Daoy (cell line): ENCODE data around the gene EIF4G1. TPM values are rescaled to one million over a fixed set of nuclear protein-coding genes. Genes with fewer than 3 reads are reported as not detected.
A peak's percentile ranks its signal among the peaks of the same experiment; 100 is the strongest.

Experiments used
- DNase-seq: peaks from one replicate; pipeline ENCODE4 v3.0.0-alpha.2; 2015; ENCODE audit warnings: low read depth
- total RNA-seq: library from RNA; depleted of rRNA; stranded (reverse); fragments of >200 nt; shearing (Covaris generic); gene quantifications from 2 replicates; pipeline ENCODE4 v1.2.3, GENCODE V29; 2014

The EIF4G1 gene
- total RNA-seq, 1 experiment from 2014 or later, result 320 TPM

GRCh38 chr3:184368586-184369183, 54.3 kb downstream of the EIF4G1 start:
- no peak for DNase-seq

DNA sequence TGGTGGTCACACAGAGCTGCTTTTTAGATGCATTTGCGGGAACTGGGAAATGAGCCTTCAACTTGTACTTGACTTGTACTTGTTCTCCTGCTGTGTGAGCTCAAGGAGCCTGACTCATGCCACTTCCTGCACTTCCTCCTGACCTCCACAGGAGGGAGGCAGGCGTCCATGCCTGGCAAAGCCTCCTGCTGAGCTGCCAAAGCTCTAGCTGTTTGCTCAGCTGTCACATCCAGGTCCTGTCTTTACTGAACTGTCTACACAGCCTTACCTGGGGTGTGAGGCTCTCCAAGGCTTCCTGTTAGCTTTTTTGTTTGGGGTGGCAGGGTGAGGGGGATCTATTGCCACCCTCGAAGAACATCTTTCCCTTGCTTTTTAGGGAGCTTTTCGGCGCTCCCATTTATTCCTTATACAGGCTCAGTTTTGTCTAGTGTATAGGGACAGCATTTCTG, 57.2 kb downstream of the EIF4G1 start:
- peak; percentile 91 for DNase-seq

- no peak for DNase-seq
These were observed 58.0 kb downstream of the EIF4G1 start for GRCh38 chr3:184372296-184372821.

- DNase-seq, result no peak
These were observed 58.5 kb downstream of the EIF4G1 start for GRCh38 chr3:184372911-184373310.

- no peak for DNase-seq
These were observed 59.0 kb downstream of the EIF4G1 start for GRCh38 chr3:184373422-184373821.

DNA sequence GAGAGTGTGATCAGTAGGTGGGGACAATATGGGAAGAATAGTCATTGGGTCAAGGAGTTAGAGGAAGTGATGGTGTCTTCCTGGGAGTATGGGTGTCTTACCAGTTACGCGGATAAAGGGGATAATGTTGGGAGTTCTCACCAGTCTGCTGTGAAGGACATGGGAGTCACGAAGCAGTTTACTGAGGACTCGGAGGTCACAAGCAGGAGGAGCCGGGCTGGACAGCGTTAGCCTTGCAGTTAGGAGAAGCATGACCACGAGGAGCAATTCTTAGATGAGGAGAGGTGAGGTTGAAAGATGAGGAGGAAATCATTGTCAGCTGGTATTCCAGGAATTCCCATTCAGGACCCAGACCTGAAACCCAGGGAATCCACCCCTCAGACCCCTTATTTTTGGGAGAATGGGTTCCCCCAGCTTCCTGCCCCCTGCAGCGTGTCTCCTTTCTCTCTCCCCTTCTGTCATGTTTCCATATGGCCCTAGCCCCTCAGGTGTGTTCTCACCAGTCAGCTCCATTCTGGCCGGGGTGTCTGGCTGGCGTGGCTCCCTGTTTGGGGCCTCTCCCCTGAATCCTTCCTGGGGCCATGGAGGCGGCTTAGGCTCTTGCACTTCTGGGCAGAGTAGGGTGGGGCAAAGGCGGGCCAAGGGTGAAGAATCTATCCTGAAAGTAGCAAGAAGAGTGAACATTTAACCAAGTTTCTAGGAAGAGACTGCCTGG, 61.5 kb downstream of the EIF4G1 start:
- no peak for DNase-seq

GRCh38 chr3:184377374-184377773, 63.0 kb downstream of the EIF4G1 start:
- no peak for DNase-seq

GRCh38 chr3:184377882-184378445, 63.6 kb downstream of the EIF4G1 start, which contains the start of gene THPO:
Gene THPO, minus strand, starts transcription at chr3:184378207. Its CDS starts 1,948 bp downstream, at chr3:184376259.
- no peak for DNase-seq

DNA sequence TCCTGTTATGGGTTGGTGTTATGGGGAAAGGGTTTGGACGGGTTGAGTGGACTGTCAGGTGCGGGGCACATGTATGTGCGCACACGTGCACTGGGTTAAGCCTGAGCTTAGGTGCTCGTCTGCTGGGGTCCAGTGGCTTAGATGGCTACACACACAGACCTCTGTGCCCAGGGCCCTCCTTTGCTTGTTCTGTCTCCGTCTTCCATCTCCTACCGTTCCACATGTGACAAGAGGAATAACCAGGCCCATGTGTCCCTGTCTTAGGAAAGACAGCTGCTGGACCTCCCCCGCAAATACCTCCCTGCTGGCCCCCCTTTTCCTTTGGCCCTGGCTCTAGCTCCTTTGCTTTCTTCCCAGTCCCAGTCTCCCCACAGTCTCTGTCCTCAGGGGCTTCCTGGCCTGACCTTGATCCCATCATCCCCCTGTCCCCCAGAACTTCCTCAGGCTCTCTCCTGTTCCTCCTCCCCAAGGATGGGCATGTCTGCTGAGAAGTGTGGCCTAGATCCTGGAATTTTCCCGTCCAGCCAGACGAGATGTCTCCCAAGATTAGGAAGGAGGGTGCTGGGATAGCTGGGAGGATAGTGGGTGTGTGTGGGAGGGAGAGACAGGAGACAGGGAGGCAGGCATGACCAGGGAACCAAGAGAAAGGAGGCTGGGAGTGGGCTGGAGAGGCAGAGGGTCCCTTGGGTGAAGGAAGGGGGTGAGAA, 64.4 kb downstream of the EIF4G1 start:
- no peak for DNase-seq

- DNase-seq, result no peak
These were observed 65.2 kb downstream of the EIF4G1 start, which contains the start of gene CHRD for GRCh38 chr3:184379358-184380184. Gene CHRD, plus strand, starts transcription at chr3:184380054. Its CDS starts 265 bp downstream, at chr3:184380319.

- DNase-seq, result peak; percentile 65
These were observed 65.8 kb downstream of the EIF4G1 start for GRCh38 chr3:184380185-184380626.

DNA sequence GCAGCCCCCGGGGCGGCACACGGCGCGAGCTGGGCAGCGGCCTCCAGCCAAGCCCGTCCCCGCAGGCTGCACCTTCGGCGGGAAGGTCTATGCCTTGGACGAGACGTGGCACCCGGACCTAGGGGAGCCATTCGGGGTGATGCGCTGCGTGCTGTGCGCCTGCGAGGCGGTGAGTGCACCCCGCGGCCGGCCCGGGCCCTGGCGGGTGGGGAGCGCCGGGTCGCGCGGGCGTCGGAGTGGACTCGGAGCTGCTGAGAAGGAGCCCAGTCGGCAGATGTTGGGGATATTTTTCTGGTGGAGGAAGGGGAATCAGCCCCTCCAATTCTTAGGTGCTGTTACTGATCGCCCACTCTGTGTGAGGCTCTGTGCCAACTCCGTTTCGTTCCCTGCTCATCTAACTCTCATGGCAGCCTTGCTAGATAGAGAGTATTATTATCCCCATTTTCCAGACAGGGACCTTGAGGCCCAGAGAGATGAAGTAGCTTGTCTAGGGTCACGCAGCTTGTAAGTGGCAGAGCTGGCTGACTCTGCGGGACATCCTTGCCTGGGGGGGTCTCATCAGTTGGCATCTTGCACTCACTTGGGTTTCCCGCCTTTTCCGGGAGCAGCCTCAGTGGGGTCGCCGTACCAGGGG, 66.3 kb downstream of the EIF4G1 start:
- DNase-seq, result no peak

GRCh38 chr3:184381261-184382224, 67.1 kb downstream of the EIF4G1 start:
- no peak for DNase-seq

DNA sequence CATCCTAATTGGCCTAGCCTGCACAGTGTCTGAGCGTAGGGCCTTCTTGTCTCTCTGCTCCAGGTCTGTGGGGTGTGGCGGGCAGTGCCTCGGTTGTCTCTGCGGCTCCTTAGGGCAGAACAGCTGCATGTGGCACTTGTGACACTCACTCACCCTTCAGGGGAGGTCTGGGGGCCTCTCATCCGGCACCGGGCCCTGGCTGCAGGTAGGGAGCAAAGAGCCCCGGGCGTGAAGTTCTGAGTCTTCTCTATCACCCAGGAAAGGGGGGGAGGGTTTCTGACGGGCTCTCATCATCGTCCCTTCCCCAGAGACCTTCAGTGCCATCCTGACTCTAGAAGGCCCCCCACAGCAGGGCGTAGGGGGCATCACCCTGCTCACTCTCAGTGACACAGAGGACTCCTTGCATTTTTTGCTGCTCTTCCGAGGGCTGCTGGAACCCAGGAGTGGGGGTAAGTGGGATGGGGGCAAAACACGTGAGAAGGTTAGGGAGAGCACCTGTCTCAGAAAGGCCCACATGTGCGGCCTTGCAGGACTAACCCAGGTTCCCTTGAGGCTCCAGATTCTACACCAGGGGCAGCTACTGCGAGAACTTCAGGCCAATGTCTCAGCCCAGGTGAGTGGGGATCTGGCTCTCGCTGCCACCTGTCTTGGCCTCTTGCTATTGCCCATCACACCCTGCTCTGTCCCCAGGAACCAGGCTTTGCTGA, 68.1 kb downstream of the EIF4G1 start:
- DNase-seq, result no peak

DNA sequence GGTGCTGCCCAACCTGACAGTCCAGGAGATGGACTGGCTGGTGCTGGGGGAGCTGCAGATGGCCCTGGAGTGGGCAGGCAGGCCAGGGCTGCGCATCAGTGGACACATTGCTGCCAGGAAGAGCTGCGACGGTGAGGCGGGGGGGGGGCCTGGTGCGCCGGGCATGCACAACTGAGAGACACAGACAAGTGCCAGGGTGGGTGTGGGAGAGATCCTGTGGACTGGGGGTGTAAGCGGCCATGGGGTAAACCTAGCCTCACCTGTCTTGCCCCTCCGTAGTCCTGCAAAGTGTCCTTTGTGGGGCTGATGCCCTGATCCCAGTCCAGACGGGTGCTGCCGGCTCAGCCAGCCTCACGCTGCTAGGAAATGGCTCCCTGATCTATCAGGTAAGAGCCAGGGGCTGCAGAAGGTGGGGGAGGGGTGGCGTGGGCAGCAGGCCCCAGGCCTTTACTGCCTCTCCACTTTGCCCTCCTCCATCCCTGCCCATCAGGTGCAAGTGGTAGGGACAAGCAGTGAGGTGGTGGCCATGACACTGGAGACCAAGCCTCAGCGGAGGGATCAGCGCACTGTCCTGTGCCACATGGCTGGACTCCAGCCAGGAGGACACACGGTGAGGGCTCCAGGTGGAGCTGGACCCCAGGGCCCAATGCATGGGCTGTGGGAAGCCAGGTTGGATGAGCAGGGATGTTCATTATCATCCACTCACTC, 68.8 kb downstream of the EIF4G1 start:
- no peak for DNase-seq

DNA sequence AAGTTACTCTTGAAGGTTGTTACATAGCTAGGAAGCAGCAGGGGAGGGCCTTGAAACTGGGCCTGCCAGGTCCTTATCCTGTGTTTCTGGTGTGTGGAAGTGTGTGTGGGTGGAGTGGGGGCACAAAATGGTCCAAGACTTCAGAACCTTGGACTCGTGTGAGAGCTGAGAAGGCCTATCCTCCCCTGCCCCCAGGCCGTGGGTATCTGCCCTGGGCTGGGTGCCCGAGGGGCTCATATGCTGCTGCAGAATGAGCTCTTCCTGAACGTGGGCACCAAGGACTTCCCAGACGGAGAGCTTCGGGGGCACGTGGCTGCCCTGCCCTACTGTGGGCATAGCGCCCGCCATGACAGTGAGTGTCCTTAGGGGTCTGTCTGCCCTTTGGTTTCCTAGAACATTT, 69.9 kb downstream of the EIF4G1 start:
- no peak for DNase-seq
